Heart left ventricle (tissue), 13 donors: ENCODE measurements around the gene NUBP2.

Source experiments
- POLR2A ChIP-seq, 2 donors: fragments of 450-650 bp; IDR thresholded peaks; one replicate each; pipeline ENCODE4 v1.6.1; 2017; ENCODE audit warnings: antibody characterized with exemption in 2 of 2, mild to moderate bottlenecking in 2 of 2, moderate library complexity in 2 of 2
- TF ChIP-seq, protein P1 (sequence below), 12 donors: fragments of 200-600 bp; sonication (generic) in 4 of 12; IDR thresholded peaks; one replicate each; pipeline versions ENCODE4 v1.5.0 to v1.8.0; 2018 to 2022; ENCODE audit warnings: antibody characterized with exemption in 12 of 12, mild to moderate bottlenecking in 5 of 12
- donor health status: ischemic (EF 13 %, LVEDD 7.1; RV severe dilation, severe dysfunction).
- donor health status: DM: no; HTN: yes; CAD: no.
- donor health status: DM: no; HTN: no; CAD: no.
- donor health status: ischemic (EF 25% LVEDD 6.9; RV normal size, moderate dysfunction).
- donor health status: ischemic (EF 25% LVEDD 5.7; RV mildly dilated, moderate dysfunction).
- donor health status: ischemic (EF 35%, LVEDD 5.7; RV mildly dilated, moderate dysfunction).
- donor health status: nonischemic (EF 11% LVEDD 7.7; RV severe dilation, severe dysfunction).
- donor health status: DM: yes; HTN: yes; CAD: no.
- donor health status: PGD.
- donor health status: ischemic (EF 29% LVEDD 5.4; RV normal size, mild dysfunction).
- donor health status: nonischemic (EF 23%, LVEDD 6.1; RV moderate dilation, normal function).

DNA sequence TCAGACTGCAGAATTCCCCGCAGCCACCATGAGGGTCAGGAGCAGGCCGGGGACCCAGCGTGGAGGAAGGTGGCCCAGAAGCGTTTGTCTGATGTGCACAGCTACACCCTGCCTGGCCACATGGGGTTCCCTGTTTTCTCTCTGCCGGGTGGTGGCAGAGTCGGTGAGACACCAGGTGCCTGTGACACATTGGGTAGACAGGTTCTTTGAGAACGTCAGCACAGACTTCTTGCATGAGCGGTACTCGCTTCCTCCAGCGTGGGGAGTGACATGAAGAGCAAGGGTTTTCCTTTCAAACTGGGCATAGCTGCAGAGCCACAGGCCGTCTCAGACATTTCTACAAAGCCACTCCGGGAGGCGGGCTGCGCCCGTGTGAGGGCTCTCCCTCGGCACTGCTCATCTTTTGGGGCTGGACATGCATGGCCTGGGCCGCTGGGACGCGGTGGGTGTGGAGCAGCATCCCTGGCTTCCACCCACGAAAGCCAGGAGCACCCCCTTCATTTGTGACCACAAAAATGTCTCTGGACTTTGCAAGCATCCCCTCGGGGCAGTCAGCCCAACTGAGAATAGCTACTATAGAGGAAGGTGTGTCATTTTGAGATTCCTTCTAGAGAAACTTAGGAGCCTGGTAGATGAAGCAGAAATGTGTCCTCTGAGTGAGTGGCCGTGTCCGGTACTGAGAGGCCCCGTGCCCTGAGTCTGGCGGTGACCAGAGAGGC, 37.4 kb upstream of the NUBP2 start:
- TF ChIP-seq, protein P1, sequence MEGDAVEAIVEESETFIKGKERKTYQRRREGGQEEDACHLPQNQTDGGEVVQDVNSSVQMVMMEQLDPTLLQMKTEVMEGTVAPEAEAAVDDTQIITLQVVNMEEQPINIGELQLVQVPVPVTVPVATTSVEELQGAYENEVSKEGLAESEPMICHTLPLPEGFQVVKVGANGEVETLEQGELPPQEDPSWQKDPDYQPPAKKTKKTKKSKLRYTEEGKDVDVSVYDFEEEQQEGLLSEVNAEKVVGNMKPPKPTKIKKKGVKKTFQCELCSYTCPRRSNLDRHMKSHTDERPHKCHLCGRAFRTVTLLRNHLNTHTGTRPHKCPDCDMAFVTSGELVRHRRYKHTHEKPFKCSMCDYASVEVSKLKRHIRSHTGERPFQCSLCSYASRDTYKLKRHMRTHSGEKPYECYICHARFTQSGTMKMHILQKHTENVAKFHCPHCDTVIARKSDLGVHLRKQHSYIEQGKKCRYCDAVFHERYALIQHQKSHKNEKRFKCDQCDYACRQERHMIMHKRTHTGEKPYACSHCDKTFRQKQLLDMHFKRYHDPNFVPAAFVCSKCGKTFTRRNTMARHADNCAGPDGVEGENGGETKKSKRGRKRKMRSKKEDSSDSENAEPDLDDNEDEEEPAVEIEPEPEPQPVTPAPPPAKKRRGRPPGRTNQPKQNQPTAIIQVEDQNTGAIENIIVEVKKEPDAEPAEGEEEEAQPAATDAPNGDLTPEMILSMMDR (IDR thresholded peaks at IDR 0.05): no peak
- TF ChIP-seq POLR2A (IDR thresholded peaks at IDR 0.05): no peak
